Inferior parietal cortex (tissue), 1 donor: ENCODE measurements around the gene EHBP1L1.

Experiments used
- DNase-seq: peaks from one replicate; pipeline ENCODE4 v3.0.0-alpha.2; 2016; ENCODE audit errors: extremely low spot score

Gene EHBP1L1

GRCh38 chr11:65616575-65617001, 40.7 kb downstream of the EHBP1L1 start:
- no peak for DNase-seq

DNA sequence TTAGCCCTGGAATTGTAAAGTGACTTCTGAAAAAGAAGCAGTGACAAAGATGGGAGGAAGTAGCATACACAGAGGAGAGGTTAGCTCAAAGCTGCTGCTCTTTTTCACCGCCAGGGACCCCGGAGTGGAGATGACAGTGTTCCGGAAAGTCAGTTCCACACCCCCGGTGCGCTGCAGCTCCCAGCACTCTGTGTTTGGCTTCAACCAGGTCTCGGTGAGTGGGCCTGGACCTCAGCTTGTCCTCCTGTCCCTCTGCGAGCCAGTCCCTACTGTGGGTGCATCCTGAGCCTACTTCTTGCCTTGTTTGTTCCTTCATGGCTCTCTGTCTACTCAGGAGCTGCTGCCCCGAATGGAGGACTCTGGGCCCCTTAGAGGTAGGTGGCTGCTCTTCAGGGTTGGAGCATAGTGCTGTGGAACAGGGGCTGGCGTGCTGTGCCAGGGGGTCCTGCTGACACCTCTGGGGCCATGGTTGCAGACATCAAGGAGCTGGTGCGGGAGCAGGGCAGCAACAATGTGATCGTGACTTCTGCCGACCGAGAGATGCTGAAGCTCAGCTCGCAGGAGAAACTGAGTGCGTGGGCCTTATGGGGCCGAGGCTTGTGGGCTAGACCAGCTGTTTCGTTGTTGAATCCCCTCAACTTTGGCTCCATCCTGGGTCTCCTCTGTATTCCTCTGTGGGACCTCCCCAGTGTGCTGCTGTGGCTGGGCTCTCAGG, 41.4 kb downstream of the EHBP1L1 start:
- no peak for DNase-seq

DNA sequence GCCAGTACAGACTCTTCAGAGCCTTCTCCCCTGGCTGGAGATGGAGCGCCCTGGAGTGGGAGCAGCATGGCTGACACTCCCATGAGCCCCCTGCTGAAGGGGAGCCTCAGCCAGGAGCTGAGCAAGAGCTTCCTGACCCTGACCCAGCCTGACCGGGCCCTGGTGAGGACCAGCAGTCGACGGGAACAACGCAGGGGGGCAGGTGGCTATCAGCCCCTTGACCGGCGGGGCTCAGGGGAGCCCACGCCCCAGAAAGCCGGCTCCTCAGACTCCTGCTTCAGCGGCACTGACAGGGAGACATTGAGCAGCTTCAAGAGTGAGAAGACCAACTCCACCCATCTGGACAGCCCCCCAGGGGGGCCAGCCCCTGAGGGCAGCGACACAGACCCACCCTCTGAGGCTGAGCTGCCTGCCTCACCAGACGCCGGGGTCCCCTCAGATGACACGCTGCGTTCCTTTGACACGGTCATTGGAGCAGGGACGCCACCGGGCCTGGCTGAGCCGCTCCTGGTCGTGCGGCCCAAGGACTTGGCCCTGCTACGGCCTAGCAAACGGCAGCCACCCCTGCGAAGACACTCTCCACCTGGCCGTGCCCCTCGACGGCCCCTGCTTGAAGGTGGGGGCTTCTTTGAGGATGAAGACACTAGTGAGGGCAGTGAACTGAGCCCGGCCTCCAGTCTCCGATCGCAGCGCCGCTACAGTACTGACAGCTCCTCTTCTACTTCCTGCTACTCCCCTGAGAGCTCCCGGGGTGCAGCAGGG, 42.3 kb downstream of the EHBP1L1 start:
- no peak for DNase-seq

DNA sequence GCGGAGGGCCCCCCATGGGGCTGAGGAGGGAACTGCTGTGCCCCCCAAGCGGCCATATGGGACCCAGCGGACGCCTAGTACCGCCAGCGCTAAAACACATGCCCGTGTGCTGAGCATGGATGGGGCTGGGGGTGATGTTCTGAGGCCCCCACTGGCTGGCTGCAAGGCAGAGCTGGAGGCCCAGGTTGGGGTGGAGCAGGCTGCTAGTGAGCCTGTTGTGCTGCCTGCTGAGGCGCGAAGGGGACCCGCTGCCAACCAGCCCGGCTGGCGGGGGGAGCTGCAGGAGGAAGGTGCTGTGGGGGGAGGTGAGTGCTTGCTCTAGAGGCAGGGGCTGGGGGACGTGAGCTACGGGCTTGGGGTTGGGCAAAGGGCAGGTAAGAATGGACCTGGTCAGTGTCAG, 42.9 kb downstream of the EHBP1L1 start:
- DNase-seq: no peak

GRCh38 chr11:65619281-65619928, 43.6 kb downstream of the EHBP1L1 start:
- no peak for DNase-seq

GRCh38 chr11:65620666-65621065, 44.8 kb downstream of the EHBP1L1 start:
- DNase-seq: no peak

DNA sequence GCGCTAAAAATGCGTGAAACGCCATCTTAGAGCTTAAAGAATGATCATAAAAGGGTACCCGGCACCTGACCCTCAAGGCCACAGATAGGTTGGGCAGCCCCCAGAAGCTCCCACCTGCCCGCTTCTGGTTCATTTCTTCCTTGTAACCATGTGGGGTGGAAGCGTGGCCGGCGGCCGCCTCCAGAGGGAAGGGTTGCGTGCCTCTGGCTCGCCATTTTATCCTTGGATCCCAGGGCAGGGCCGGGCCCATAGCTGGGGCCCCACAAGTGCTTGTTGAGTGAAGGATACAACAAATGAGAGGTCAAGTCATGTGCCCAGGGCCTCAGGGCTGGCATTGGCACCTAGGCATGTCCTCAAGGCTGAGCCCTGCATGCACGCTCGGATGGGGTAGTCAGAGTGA, 45.6 kb downstream of the EHBP1L1 start:
- no peak for DNase-seq

- DNase-seq: no peak
These were observed 46.2 kb downstream of the EHBP1L1 start for GRCh38 chr11:65622011-65622410.

DNA sequence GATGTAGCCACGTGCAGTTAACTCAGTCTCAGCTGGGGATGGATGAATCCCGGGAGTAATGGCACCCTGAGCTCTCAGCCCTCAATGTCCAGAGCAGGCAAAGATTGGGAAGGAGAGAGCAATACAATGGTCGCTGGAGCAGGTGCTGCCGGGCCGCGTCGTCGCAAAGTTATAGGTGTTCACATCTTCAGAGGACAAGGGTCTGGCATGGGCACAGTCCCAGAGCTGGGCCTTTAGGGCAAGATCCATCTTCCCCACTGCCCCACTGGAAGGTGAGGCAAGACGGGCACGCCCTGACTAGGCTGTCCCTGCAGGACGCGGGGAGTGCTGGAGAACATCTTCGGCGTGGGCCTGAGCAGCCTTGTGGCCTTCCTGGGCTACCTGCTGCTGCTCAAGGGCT, 47.3 kb downstream of the EHBP1L1 start:
- DNase-seq: no peak

- DNase-seq: no peak
These were observed 48.2 kb downstream of the EHBP1L1 start for GRCh38 chr11:65623852-65624616.

GRCh38 chr11:65624931-65625627, 49.2 kb downstream of the EHBP1L1 start:
- DNase-seq: no peak

DNA sequence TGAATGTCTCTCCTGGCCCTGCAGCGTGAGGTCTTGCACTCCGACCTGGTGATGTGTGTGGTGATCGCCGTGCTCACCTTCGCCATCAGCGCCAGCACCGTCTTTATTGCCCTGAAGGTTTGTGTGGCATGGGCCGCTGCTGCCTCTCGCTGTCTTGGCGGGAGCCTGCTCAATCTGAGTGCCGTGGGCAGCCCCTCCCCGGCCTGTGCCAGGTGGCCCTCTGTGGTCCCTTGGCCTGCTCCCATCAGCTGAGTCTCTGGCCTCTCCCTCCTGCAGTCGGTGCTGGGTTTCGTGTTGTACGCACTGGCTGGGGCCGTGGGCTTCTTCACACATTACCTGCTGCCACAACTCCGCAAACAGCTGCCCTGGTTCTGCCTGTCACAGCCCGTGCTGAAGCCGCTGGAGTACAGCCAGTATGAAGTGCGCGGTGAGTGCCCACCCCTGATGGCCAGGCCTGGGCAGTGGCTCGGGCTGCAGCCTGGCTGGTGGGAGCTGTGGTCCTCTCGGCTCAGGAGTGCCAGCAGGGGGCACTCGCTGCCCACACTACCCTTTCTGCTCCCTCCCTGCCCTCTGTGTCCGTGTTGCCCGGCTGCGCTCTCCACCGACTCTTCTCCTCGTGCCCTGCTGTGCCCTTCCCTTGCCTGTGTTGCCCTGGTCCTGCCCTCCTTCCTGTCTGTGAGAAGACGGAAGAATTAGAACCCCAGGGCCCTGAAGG, 49.9 kb downstream of the EHBP1L1 start:
- peak; percentile 57 for DNase-seq

GRCh38 chr11:65627202-65627601, 51.3 kb downstream of the EHBP1L1 start:
- no peak for DNase-seq

GRCh38 chr11:65629579-65629978, 53.7 kb downstream of the EHBP1L1 start:
- no peak for DNase-seq

DNA sequence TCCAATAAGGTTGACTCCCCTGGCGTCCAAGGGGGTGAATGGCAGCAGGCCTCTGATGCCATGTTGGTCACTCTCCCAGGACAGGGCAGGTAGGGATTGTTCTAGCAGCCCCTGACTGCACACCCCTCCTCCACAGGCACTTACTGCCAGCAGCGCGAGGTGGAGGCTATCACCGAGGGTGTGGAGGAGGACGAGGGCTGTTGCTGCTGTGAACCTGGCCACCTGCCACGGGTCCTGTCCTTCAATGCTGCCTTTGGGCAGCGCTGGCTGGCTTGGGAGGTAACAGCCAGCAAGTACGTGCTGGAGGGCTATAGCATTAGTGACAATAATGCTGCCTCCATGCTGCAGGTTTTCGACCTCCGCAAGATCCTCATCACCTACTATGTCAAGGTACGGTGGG, 54.4 kb downstream of the EHBP1L1 start:
- no peak for DNase-seq

- no peak for DNase-seq
These were observed 57.7 kb downstream of the EHBP1L1 start for GRCh38 chr11:65633390-65634108.

- no peak for DNase-seq
These were observed 58.2 kb downstream of the EHBP1L1 start for GRCh38 chr11:65634109-65634436.

DNA sequence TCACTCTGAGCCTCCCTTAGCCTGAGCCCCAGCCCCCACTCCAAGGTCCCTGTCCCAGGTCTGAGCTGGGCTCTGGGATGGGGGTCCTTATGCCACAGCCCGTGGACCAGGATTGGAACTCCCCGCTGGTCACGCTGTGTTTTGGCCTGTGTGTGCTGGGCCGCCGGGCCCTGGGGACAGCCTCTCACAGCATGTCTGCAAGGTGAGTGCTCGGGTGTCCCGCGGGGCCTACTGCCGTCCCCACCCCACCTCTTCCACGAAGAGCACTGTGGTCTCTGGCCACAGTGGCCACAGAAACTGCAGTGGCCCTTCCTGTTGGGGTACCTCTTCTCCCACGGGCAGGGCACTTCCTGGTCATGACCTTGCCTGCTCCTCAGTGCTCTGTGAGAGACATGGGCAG, 58.6 kb downstream of the EHBP1L1 start:
- no peak for DNase-seq

DNA sequence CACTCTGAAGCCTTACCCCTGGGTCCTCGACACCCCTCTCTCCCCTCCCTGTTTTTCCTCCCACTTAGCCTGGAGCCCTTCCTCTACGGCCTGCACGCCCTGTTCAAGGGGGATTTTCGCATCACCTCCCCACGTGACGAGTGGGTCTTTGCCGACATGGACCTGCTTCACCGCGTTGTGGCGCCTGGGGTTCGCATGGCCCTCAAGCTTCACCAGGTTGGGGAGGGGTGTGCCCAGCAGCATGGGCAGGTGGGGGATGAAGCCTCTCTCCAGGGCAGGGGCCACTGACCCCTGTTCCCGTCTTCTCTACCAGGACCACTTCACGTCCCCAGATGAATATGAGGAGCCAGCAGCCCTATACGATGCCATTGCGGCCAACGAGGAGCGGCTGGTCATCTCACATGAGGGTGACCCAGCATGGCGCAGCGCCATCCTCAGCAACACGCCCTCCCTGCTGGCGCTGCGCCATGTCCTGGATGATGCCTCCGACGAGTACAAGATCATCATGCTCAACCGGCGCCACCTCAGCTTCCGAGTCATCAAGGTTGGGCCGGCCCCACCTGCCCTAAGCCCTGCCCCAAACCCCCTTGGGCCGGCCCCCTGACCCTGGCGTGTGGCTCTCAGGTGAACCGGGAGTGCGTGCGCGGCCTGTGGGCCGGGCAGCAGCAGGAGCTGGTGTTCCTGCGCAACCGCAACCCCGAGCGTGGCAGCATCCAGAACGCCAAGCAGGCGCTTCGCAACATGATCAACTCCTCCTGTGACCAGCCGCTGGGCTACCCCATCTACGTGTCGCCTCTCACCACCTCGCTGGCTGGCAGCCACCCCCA, 59.3 kb downstream of the EHBP1L1 start:
- DNase-seq: no peak
